ENCODE measurements around the gene GADL1. TPM values are rescaled to one million over a fixed set of nuclear protein-coding genes. Genes with fewer than 3 reads are reported as not detected.

GADL1 gene
- total and polyA plus RNA-seq, 2 experiments from 2014 or later = 13.5 to 16.9 TPM

DNA sequence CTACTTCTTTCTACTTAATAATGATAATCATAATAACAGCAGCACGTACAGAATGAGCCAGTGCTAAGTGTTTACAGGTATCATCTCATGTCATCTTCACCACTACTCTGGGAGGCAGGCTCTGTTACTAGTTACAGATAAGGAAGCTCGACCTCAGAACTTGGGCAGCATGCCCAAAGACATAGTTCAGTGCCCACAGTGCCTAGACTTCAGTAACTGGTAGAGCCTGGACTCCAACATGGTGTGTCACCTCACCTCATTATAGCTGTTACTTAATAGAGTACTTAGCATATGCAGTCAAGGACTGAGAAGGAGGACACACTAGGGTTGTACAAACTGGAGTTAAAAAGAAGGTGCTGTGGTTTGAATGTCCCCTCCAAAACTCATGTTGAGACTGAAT is 7.6 kb downstream of the GADL1 start:
- Histone ChIP-seq H3K27me3 (peaks cover under 1% of the 10 kb centered on the region), H3K9me3 (ENCODE audit: low read depth) (no peaks in the 10 kb centered on the region), H3K4me3 (no peak overlapping the region), H3K27ac (no peak overlapping the region), H3K36me3 (no peaks in the 10 kb centered on the region), H3K4me1 (ENCODE audit: low read depth) (no peaks in the 10 kb centered on the region)
- TF ChIP-seq CTCF (IDR thresholded peaks at IDR 0.05; ENCODE audit: low read depth, low read length) = no peak
- no peak for DNase-seq (ENCODE audit: low read depth in 1 of 2, low spot score in 1 of 2)

- Histone ChIP-seq H3K4me1 (ENCODE audit: low read depth) (no peaks in the 10 kb centered on the region), H3K4me3 (no peak overlapping the region), H3K9me3 (ENCODE audit: low read depth) (no peaks in the 10 kb centered on the region), H3K36me3 (no peaks in the 10 kb centered on the region), H3K27me3 (no peaks in the 10 kb centered on the region), H3K27ac (no peak overlapping the region)
- DNase-seq (ENCODE audit: low read depth in 1 of 2, low spot score in 1 of 2) = no peak
- TF ChIP-seq CTCF (IDR thresholded peaks at IDR 0.05; ENCODE audit: low read depth, low read length) = no peak
Measured at GRCh38 chr3:30878862-30879261, 15.6 kb downstream of the GADL1 start.

DNA sequence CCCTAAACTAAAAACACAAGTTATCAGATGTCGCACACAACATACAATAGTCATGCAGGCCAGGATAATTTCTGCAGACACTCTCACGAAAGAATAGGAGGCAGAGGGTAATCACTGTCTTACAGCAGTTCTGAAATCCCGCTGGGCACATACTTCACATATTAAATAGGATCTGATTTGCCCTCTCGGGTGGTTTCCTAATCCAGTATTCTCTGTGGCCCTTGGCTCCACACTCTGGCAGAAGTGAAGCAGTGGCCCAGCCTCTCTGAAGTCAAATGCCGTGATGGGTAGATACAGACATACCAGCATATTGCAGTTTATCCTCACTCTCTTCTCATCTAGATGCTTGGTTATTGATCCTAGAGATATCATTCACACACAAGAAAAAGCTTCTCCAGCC is 19.0 kb downstream of the GADL1 start:
- no peak overlapping the region for H3K27ac ChIP-seq
- DNase-seq (ENCODE audit: low read depth in 1 of 2, low spot score in 1 of 2) = no peak
- no peak for TF ChIP-seq CTCF (IDR thresholded peaks at IDR 0.05; ENCODE audit: low read depth, low read length)
- no peak overlapping the region for H3K4me3 ChIP-seq
- no peaks in the 10 kb centered on the region for H3K9me3 ChIP-seq (ENCODE audit: low read depth)
- H3K36me3 ChIP-seq = no peaks in the 10 kb centered on the region
- H3K27me3 ChIP-seq = no peaks in the 10 kb centered on the region
- no peaks in the 10 kb centered on the region for H3K4me1 ChIP-seq (ENCODE audit: low read depth)

GRCh38 chr3:30873671-30874070 is 20.8 kb downstream of the GADL1 start:
- no peak overlapping the region for H3K4me3 ChIP-seq
- H3K9me3 ChIP-seq (ENCODE audit: low read depth) = no peaks in the 10 kb centered on the region
- H3K4me1 ChIP-seq (ENCODE audit: low read depth) = no peaks in the 10 kb centered on the region
- no peak overlapping the region for H3K27ac ChIP-seq
- no peaks in the 10 kb centered on the region for H3K27me3 ChIP-seq
- H3K36me3 ChIP-seq = no peaks in the 10 kb centered on the region
- DNase-seq (ENCODE audit: low read depth in 1 of 2, low spot score in 1 of 2) = no peak
- no peak for TF ChIP-seq CTCF (IDR thresholded peaks at IDR 0.05; ENCODE audit: low read depth, low read length)

DNA sequence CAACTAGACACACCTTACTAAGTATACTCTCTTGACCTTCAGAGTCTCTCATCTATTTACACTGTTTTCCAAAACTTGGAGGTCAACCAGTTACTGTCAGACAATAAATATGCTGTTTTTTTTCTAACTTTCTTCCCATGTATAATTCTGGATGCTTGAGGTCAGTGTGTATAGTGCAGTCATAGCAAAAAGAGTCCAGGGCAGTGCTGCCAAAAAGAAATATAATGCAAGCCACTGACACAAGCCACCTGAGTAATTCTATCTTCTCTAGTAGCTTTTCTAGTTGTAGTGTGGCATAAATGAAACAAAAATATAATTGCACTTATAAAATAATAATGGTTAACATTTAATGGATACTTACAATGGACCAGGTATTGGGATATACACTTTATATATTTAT is 21.6 kb downstream of the GADL1 start:
- no peaks in the 10 kb centered on the region for H3K9me3 ChIP-seq (ENCODE audit: low read depth)
- H3K4me1 ChIP-seq (ENCODE audit: low read depth) = no peaks in the 10 kb centered on the region
- no peak overlapping the region for H3K4me3 ChIP-seq
- no peak overlapping the region for H3K27ac ChIP-seq
- H3K27me3 ChIP-seq = no peaks in the 10 kb centered on the region
- TF ChIP-seq CTCF (IDR thresholded peaks at IDR 0.05; ENCODE audit: low read depth, low read length) = no peak
- no peak for DNase-seq (ENCODE audit: low read depth in 1 of 2, low spot score in 1 of 2)
- H3K36me3 ChIP-seq = no peaks in the 10 kb centered on the region

- DNase-seq (ENCODE audit: low read depth in 1 of 2, low spot score in 1 of 2) = no peak
- no peaks in the 10 kb centered on the region for H3K36me3 ChIP-seq
- H3K27ac ChIP-seq = no peak overlapping the region
- no peaks in the 10 kb centered on the region for H3K9me3 ChIP-seq (ENCODE audit: low read depth)
- H3K4me1 ChIP-seq (ENCODE audit: low read depth) = no peaks in the 10 kb centered on the region
- no peak overlapping the region for H3K4me3 ChIP-seq
- no peak for TF ChIP-seq CTCF (IDR thresholded peaks at IDR 0.05; ENCODE audit: low read depth, low read length)
- no peaks in the 10 kb centered on the region for H3K27me3 ChIP-seq
Measured at GRCh38 chr3:30871720-30872119, 22.7 kb downstream of the GADL1 start.

Measured in cardiac muscle cell (in vitro differentiated cells and primary cell).